Measurements from ENCODE around the gene TRMT112. TPM values are rescaled to one million over a fixed set of nuclear protein-coding genes. Genes with fewer than 3 reads are reported as not detected.

The TRMT112 gene
- polyA plus RNA-seq, 1 donor = 167 TPM

- WGBS (ENCODE audit: insufficient coverage, low lambda C conversion rate) = no CpG with 5 or more reads among the region's 70 CpGs
- Histone ChIP-seq H3K36me3 (ENCODE audit: control insufficient read depth, insufficient read depth, low read length) (peaks cover 32% of the 10 kb centered on the region), H3K9me3 (ENCODE audit: control insufficient read depth, low read depth, low read length) (no peaks in the 10 kb centered on the region), H3K27ac (ENCODE audit: low read length) (peak within 1 kb of the TSS; percentile 85), H3K27me3 (ENCODE audit: control insufficient read depth, insufficient read depth, low read length) (no peaks in the 10 kb centered on the region), H3K4me1 (ENCODE audit: control insufficient read depth, insufficient read depth, low read length) (peaks cover 39% of the 10 kb centered on the region), H3K4me3 (ENCODE audit: low read length) (peak within 1 kb of the TSS; percentile 77)
- DNase-seq = peak; percentile 70 to 83
These were observed 41.8 kb upstream of the TRMT112 start, which contains the start of gene RPS6KA4 for GRCh38 chr11:64358907-64359711. TSS of gene RPS6KA4 (plus strand) at chr11:64359162. CDS start at chr11:64359236, 74 bp downstream.

GRCh38 chr11:64358536-64358906 is 41.2 kb upstream of the TRMT112 start:
- DNase-seq = no peak
- Histone ChIP-seq H3K4me1 (ENCODE audit: control insufficient read depth, insufficient read depth, low read length) (peaks cover 39% of the 10 kb centered on the region), H3K4me3 (ENCODE audit: low read length) (peak overlapping the region; percentile 54), H3K27ac (ENCODE audit: low read length) (peak overlapping the region; percentile 85), H3K36me3 (ENCODE audit: control insufficient read depth, insufficient read depth, low read length) (peaks cover 27% of the 10 kb centered on the region), H3K9me3 (ENCODE audit: control insufficient read depth, low read depth, low read length) (no peaks in the 10 kb centered on the region), H3K27me3 (ENCODE audit: control insufficient read depth, insufficient read depth, low read length) (no peaks in the 10 kb centered on the region)
- WGBS (ENCODE audit: insufficient coverage, low lambda C conversion rate) = no CpG with 5 or more reads among the region's 7 CpGs

GRCh38 chr11:64357904-64358535 is 40.7 kb upstream of the TRMT112 start:
- Histone ChIP-seq H3K27ac (ENCODE audit: low read length) (peak overlapping the region; percentile 85), H3K27me3 (ENCODE audit: control insufficient read depth, insufficient read depth, low read length) (no peaks in the 10 kb centered on the region), H3K4me1 (ENCODE audit: control insufficient read depth, insufficient read depth, low read length) (peaks cover 39% of the 10 kb centered on the region), H3K36me3 (ENCODE audit: control insufficient read depth, insufficient read depth, low read length) (peaks cover 23% of the 10 kb centered on the region), H3K4me3 (ENCODE audit: low read length) (peak overlapping the region; percentile 54), H3K9me3 (ENCODE audit: control insufficient read depth, low read depth, low read length) (no peaks in the 10 kb centered on the region)
- no CpG with 5 or more reads among the region's 13 CpGs for WGBS (ENCODE audit: insufficient coverage, low lambda C conversion rate)
- DNase-seq = peak; percentile 79 to 84

- Histone ChIP-seq H3K9me3 (ENCODE audit: control insufficient read depth, low read depth, low read length) (no peaks in the 10 kb centered on the region), H3K27me3 (ENCODE audit: control insufficient read depth, insufficient read depth, low read length) (no peaks in the 10 kb centered on the region), H3K27ac (ENCODE audit: low read length) (peak overlapping the region; percentile 85), H3K4me3 (ENCODE audit: low read length) (no peak overlapping the region), H3K4me1 (ENCODE audit: control insufficient read depth, insufficient read depth, low read length) (peaks cover 39% of the 10 kb centered on the region), H3K36me3 (ENCODE audit: control insufficient read depth, insufficient read depth, low read length) (peaks cover 19% of the 10 kb centered on the region)
- no peak for DNase-seq
- WGBS (ENCODE audit: insufficient coverage, low lambda C conversion rate) = no CpG with 5 or more reads among the region's 6 CpGs
These were observed 40.1 kb upstream of the TRMT112 start for GRCh38 chr11:64357446-64357845.

GRCh38 chr11:64356498-64357411 is 39.4 kb upstream of the TRMT112 start:
- Histone ChIP-seq H3K36me3 (ENCODE audit: control insufficient read depth, insufficient read depth, low read length) (peaks cover 12% of the 10 kb centered on the region), H3K4me3 (ENCODE audit: low read length) (no peak overlapping the region), H3K27ac (ENCODE audit: low read length) (peak overlapping the region; percentile 85), H3K9me3 (ENCODE audit: control insufficient read depth, low read depth, low read length) (no peaks in the 10 kb centered on the region), H3K27me3 (ENCODE audit: control insufficient read depth, insufficient read depth, low read length) (no peaks in the 10 kb centered on the region), H3K4me1 (ENCODE audit: control insufficient read depth, insufficient read depth, low read length) (peaks cover 39% of the 10 kb centered on the region)
- peak in 1 of 2 donors; percentile 41 for DNase-seq
- WGBS (ENCODE audit: insufficient coverage, low lambda C conversion rate) = 60% methylated on average over 2 of the region's 25 CpGs

GRCh38 chr11:64355078-64355940 is 38.0 kb upstream of the TRMT112 start:
- Histone ChIP-seq H3K36me3 (ENCODE audit: control insufficient read depth, insufficient read depth, low read length) (no peaks in the 10 kb centered on the region), H3K27me3 (ENCODE audit: control insufficient read depth, insufficient read depth, low read length) (no peaks in the 10 kb centered on the region), H3K9me3 (ENCODE audit: control insufficient read depth, low read depth, low read length) (no peaks in the 10 kb centered on the region), H3K4me1 (ENCODE audit: control insufficient read depth, insufficient read depth, low read length) (peaks cover 39% of the 10 kb centered on the region), H3K27ac (ENCODE audit: low read length) (peak overlapping the region; percentile 49), H3K4me3 (ENCODE audit: low read length) (no peak overlapping the region)
- WGBS (ENCODE audit: insufficient coverage, low lambda C conversion rate) = no CpG with 5 or more reads among the region's 23 CpGs
- peak; percentile 84 to 90 for DNase-seq

GRCh38 chr11:64353715-64354506 is 36.6 kb upstream of the TRMT112 start:
- H3K27ac ChIP-seq (ENCODE audit: low read length) = no peak overlapping the region
- WGBS (ENCODE audit: insufficient coverage, low lambda C conversion rate) = no CpG with 5 or more reads among the region's 20 CpGs
- no peaks in the 10 kb centered on the region for H3K27me3 ChIP-seq (ENCODE audit: control insufficient read depth, insufficient read depth, low read length)
- no peaks in the 10 kb centered on the region for H3K36me3 ChIP-seq (ENCODE audit: control insufficient read depth, insufficient read depth, low read length)
- H3K4me3 ChIP-seq (ENCODE audit: low read length) = no peak overlapping the region
- H3K4me1 ChIP-seq (ENCODE audit: control insufficient read depth, insufficient read depth, low read length) = peaks cover 29% of the 10 kb centered on the region
- no peaks in the 10 kb centered on the region for H3K9me3 ChIP-seq (ENCODE audit: control insufficient read depth, low read depth, low read length)
- DNase-seq = no peak

- no peak for DNase-seq
- WGBS (ENCODE audit: insufficient coverage, low lambda C conversion rate) = no CpG with 5 or more reads among the region's 34 CpGs
- Histone ChIP-seq H3K9me3 (ENCODE audit: control insufficient read depth, low read depth, low read length) (no peaks in the 10 kb centered on the region), H3K4me1 (ENCODE audit: control insufficient read depth, insufficient read depth, low read length) (peaks cover 24% of the 10 kb centered on the region), H3K27ac (ENCODE audit: low read length) (no peak overlapping the region), H3K4me3 (ENCODE audit: low read length) (no peak overlapping the region), H3K36me3 (ENCODE audit: control insufficient read depth, insufficient read depth, low read length) (no peaks in the 10 kb centered on the region), H3K27me3 (ENCODE audit: control insufficient read depth, insufficient read depth, low read length) (no peaks in the 10 kb centered on the region)
These were observed 35.8 kb upstream of the TRMT112 start for GRCh38 chr11:64352995-64353714.
